ENCODE results near the gene EPB41L4A.

The EPB41L4A gene

DNA sequence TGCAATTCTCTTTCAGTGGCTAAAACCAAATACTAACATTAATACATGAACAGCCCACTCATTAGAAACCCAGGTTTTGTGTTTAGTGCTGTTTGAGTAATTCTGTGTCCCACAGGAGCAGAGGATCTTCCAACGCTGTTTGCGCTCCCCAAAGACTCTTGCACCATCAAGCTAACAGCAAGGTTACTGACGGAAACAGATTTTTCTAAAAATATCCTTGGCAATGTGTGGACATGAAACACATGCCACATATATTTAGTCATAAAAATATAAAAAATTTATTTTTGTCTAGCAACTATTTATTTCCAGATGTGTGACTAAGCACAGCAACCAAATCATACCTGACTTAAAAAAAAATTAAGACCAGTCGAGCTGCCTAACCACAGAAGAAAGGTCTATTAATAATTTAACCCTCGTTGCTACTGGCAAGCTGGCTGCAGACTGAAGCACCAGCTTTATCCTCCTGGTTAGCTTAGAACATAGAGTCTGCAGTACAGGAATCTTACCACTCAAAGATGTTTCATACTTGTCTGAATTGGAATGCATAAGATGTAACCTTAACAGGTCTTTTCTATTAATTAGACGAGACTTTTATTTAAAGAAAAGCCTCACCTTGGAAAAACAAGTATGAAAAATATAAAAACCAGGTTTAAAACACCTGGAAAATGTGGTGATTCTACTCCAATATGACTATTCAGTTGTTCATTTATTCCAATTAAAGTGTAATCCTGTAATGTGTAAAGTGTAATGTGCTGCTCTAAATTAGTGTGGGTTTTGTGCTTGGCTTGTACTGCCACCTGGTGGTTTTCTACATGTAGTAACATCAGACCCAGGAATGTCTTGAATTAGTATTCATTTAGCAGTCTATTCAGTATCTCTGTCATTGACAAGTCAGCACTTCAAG, 272.5 kb downstream of the EPB41L4A start:
- DNase-seq, result peak; percentile 76

DNA sequence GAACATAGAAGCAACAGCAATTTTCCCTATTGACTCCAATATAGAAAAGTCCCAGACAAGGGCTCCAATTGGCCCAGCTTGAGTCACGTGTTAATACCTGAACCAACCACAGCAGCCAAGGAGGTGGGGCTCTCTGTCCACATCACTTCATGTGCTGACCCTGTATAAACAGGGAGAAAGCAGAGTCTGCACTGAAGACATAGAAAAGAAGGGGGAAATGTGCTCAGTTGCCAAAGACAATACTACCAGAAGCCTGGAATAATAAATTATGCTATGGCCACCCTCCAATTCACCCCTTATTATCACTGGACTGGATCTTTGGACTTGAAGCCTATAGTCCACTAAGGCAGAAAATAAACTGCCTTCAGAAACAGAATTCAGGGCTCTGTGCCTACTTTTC, 275.4 kb downstream of the EPB41L4A start:
- DNase-seq, result no peak

- DNase-seq, result no peak
These were observed 276.3 kb downstream of the EPB41L4A start for GRCh38 chr5:112142769-112143270.

GRCh38 chr5:112141582-112141981, 277.5 kb downstream of the EPB41L4A start:
- no peak for DNase-seq

DNA sequence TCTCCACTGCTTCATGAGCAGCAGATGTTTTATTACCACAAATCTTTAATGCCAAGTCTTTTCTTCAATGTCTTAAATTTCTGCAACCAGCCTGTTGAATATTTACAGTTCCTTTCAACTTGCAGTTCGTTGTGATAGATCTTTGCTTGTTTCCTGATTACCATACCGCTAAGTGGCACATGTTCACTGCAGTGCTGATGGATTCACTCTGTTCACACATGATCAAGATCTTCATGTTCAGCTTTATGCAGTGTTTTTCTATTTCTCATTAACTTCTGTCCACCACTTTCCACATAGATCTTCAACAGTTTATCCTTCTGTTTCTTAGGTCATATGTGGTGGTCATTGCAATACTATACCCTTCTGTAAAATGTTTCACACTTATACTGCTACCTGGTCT, 280.6 kb downstream of the EPB41L4A start:
- DNase-seq, result no peak

DNA sequence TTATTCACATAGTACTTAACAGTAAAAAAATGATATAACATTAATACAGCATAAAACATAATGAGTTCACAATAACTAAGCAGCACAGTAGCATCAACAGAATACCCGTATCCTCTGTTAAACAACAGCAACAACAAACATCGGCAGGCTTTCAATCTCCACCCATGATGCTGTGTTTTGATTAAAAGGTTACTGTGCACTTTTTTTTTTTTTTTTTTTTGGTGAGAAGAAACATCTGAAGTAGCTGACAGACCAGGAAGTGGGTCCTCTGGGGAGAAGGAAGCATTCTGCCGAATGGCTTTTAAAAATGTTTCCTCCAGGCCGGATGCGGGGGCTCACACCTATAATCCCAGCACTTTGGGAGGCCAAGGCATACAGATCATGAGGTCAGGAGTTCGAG, 282.3 kb downstream of the EPB41L4A start:
- no peak for DNase-seq

GRCh38 chr5:112127861-112128260, 291.2 kb downstream of the EPB41L4A start:
- DNase-seq, result no peak

- no peak for DNase-seq
These were observed 292.1 kb downstream of the EPB41L4A start for GRCh38 chr5:112126982-112127381.

DNA sequence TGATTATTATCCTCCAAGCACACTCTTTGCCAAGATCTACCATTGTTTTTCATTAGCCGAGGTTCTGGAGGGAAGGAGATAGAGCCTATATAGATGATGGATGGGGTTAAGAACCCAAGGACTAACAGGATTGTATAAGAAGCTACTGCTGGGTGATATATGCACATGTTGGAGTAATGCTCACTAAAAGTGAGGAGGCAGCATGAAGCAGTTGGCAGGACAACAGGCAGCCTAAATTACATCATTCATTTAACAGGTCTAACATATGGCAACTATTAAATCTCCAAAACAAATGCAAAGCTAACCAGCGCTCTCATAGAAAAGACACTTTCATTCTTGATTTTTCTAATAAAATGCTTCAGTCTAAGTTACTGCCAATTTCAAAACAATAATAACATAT, 293.2 kb downstream of the EPB41L4A start:
- no peak for DNase-seq

- no peak for DNase-seq
These were observed 294.3 kb downstream of the EPB41L4A start for GRCh38 chr5:112124788-112125187.

GRCh38 chr5:112123086-112123485, 296.0 kb downstream of the EPB41L4A start:
- DNase-seq, result no peak

GRCh38 chr5:112122353-112122752, 296.7 kb downstream of the EPB41L4A start:
- DNase-seq, result no peak

DNA sequence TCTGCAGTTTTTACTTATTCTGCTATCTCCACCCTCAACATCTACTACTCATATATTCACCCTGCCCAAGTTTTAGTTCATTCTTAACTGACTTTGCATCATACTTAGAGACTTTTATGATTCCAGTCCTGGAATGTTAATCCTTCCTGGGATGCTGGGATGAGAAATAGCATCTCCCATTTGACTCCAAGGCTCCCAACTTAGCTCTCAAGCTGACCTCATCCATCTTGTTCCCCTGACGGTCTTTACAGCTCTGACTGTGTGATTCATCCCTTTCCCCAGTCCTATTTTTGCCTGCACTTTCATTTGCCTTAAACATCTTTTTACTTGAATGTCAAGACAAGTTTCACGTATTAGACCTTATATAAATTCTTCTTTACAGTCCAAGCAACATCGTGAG, 297.8 kb downstream of the EPB41L4A start:
- no peak for DNase-seq

DNA sequence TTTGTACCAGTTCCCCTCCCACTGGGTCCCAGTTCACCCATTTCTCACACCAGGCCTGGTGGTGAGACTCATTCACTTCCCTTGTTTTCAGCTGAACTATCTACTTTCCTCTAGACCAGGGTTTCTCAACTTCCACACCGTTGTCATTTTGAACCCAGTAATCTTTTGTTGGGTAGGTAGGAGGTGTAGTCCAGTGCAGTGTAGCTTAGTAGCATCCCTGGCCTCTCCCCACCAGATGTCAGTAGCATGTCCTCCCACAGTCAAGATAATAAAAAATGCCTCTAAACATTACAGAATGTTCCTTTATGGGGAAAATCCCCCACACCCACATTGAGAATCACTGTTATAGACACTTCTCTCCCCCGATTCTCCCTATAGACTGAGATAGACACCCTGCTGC, 299.1 kb downstream of the EPB41L4A start:
- no peak for DNase-seq

DNA sequence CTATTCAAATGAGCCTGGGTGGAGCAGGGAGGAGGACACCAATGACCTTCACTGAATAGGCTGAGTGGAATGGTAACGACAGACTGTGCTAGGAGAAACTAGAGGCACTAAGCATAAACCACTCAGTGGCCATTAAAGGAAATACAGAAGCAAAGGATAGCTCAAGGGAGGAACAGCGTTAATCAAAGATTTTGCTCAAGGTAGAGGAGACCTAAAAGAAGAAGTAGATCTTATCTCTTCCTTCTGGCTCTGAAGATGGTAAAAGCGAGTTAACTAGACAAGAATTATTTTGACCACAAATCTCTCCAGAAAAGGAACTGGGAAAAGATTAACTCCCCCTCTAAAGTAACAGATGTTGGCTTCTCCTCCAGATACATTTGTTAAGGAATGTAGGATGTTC, 299.6 kb downstream of the EPB41L4A start:
- no peak for DNase-seq

DNA sequence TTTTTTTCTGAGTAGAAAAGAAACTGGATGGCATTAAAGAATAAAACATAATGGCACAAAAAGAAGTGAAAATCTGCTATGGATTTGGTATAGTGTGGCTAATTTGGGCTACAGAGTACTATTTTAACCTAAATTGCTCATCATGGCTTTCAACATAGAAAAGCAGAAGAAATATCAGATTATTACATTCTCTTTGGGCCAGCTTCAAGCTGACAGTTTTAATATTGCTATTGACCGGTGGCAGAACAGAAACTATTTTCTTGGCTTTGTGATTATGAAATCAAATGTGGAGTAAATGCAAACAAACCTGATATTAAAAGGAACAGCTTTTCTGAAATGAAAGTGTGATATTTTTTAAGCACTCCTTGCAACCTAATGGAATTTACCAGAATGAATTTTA, 301.5 kb downstream of the EPB41L4A start:
- DNase-seq, result no peak

DNA sequence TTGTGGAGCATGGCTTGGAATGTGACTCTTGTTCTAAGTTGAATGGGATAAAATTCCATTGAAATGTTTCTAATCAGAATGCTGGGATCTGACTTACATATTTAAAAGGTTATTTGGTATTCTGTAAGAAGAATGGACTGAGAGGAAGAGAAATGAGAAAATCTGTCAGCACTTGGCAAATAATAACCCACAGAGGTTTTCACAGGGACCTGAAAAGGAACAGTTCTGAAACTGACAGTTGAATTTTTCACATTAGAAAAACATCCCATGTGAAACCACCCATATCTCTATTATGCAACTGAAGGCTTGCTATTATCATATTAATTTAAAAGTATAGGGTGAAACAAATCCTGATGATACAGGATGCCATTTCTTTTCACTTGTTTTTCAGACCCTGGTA, 302.7 kb downstream of the EPB41L4A start:
- no peak for DNase-seq

DNA sequence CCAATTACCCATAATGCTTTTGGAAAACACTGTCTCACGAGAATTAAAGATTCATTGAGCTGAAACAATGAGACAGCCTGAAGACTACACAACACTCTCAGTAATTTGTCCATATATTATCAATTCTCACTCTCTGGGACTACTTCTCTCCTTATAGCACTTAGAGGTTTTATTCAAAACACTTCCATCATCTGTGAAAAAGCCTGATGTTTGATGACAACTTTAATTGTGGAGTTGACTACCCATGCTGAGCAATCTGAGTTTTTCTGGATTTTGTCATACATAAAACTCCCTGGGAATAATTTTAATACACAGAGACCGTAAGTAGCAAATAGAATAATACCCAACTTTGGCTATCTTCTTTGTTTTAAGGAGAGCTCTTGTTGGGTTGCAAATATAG, 305.5 kb downstream of the EPB41L4A start:
- DNase-seq, result no peak
